MM.1S (cell line): ENCODE data around the gene ARF6.
A peak's percentile ranks its signal among the peaks of the same experiment; 100 is the strongest.
"Not testable (repeated sequence)": the region's sequence is repeated elsewhere in the genome, so short reads cannot be mapped to it uniquely, and the experiment has no call there.

Experiments used
- DNase-seq: peaks from one replicate; pipeline ENCODE4 v3.0.0-alpha.2; 2015
- H2AFZ ChIP-seq: fragments of 300-600 bp; sonication (generic); 2 replicates; pipeline ENCODE4 v1.6.0; 2016; ENCODE audit warnings: antibody characterized with exemption, low read length
- H3F3A ChIP-seq: fragments of 300-600 bp; sonication (generic); 2 replicates; pipeline ENCODE4 v1.6.1; 2016; ENCODE audit warnings: mild to moderate bottlenecking, antibody characterized with exemption, low read length, moderate library complexity, mixed read lengths; ENCODE audit not compliant: insufficient read depth
- H3K27ac ChIP-seq: fragments of 300-600 bp; sonication (generic); 2 replicates; pipeline ENCODE4 v1.5.1; 2016; ENCODE audit warnings: mild to moderate bottlenecking, low read length
- H3K27me3 ChIP-seq: fragments of 300-600 bp; sonication (generic); replicated peaks from 2 replicates; pipeline ENCODE4 v1.6.0; 2016; ENCODE audit warnings: low read length; ENCODE audit not compliant: insufficient read depth
- H3K36me3 ChIP-seq: fragments of 300-600 bp; sonication (generic); replicated peaks from 2 replicates; pipeline ENCODE4 v1.6.1; 2016; ENCODE audit warnings: mild to moderate bottlenecking, low read length, mixed read lengths; ENCODE audit not compliant: insufficient read depth
- H3K4me1 ChIP-seq: fragments of 300-600 bp; sonication (generic); 2 replicates; pipeline ENCODE4 v1.6.1; 2016; ENCODE audit warnings: low read length, mixed read lengths
- H3K4me2 ChIP-seq: fragments of 300-600 bp; sonication (generic); 2 replicates; pipeline ENCODE4 v1.6.0; 2016; ENCODE audit warnings: low read depth, low read length
- H3K4me3 ChIP-seq: fragments of 300-600 bp; sonication (generic); 2 replicates; pipeline ENCODE4 v1.5.1; 2016; ENCODE audit warnings: low read length, mixed read lengths
- H3K79me2 ChIP-seq: fragments of 300-600 bp; sonication (generic); 2 replicates; pipeline ENCODE4 v1.6.1; 2016; ENCODE audit warnings: mixed run types, low read length, mixed read lengths
- H3K9ac ChIP-seq: fragments of 300-600 bp; sonication (generic); 2 replicates; pipeline ENCODE4 v1.6.1; 2016; ENCODE audit warnings: low read length, mixed read lengths
- H3K9me2 ChIP-seq: fragments of 300-600 bp; sonication (generic); replicated peaks from 2 replicates; pipeline ENCODE4 v1.6.1; 2016; ENCODE audit warnings: mild to moderate bottlenecking, low read length, mixed read lengths; ENCODE audit not compliant: insufficient read depth
- H3K9me3 ChIP-seq: fragments of 300-600 bp; sonication (generic); replicated peaks from 2 replicates; pipeline ENCODE4 v1.6.1; 2016; ENCODE audit warnings: mild to moderate bottlenecking, low read length, mixed read lengths; ENCODE audit not compliant: insufficient read depth
- H4K20me1 ChIP-seq: fragments of 300-600 bp; sonication (generic); 2 replicates; pipeline ENCODE4 v1.6.1; 2016; ENCODE audit warnings: mild to moderate bottlenecking, low read length, moderate library complexity, mixed read lengths; ENCODE audit not compliant: insufficient read depth
- CTCF ChIP-seq: fragments of 300-600 bp; sonication (generic); IDR thresholded peaks from 2 replicates; pipeline ENCODE4 v1.5.1; 2016; ENCODE audit warnings: antibody characterized with exemption, low read length, mixed read lengths
- EZH2 ChIP-seq: fragments of 300-600 bp; sonication (generic); optimal IDR thresholded peaks from 2 replicates; pipeline ENCODE3; 2017; ENCODE audit warnings: low read depth, mild to moderate bottlenecking, antibody characterized with exemption, low read length, mixed read lengths
- EZH2phosphoT487 ChIP-seq: fragments of 300-600 bp; sonication (generic); IDR thresholded peaks from 2 replicates; pipeline ENCODE4 v1.6.1; 2018; ENCODE audit warnings: antibody characterized with exemption, low read length

ARF6 gene

GRCh38 chr14:49895480-49895879 is 2.6 kb downstream of the ARF6 start:
- Histone ChIP-seq H3K4me2 (peak overlapping the region; percentile 82), H2AFZ (no peak overlapping the region), H4K20me1 (peaks cover 4% of the 10 kb centered on the region; the same call in 1 of the 2 replicates), H3K79me2 (peaks cover 52% of the 10 kb centered on the region), H3K27me3 (no peaks in the 10 kb centered on the region), H3K4me3 (peak overlapping the region; percentile 90), H3K9me3 (no peaks in the 10 kb centered on the region), H3K27ac (peak overlapping the region; percentile 18; the same call in 1 of the 2 replicates), H3K9me2 (no peaks in the 10 kb centered on the region), H3F3A (peaks cover 3% of the 10 kb centered on the region), H3K9ac (peak overlapping the region; percentile 99; the same call in 1 of the 2 replicates), H3K4me1 (no peaks in the 10 kb centered on the region), H3K36me3 (no peaks in the 10 kb centered on the region; the same call in 1 of the 2 replicates)
- DNase-seq = no peak
- no peak for TF ChIP-seq EZH2phosphoT487
- TF ChIP-seq CTCF = no peak
- TF ChIP-seq EZH2 = no peak

DNA sequence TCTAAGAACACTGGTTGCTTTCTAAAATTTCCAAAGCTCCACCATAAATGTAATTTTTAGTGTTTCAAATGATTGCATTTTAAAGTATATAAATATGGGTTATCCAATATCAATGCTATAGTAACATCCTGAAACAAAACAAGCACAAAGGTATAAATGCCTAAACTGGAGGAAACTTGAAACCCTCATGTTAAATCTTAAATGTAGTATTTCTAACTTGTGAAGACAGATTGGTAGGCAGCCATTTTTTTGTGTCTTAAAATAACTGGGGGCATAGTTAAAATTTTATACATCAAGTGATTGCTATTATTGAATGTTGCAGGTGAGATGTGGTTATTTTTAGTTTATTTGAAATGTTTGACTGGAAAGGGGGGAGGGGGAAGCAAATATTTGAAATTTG is 3.4 kb downstream of the ARF6 start:
- not testable (repeated sequence) for DNase-seq, H3K9me3 ChIP-seq, H2AFZ ChIP-seq, H3K36me3 ChIP-seq, H3K27me3 ChIP-seq, H3K9ac ChIP-seq, H3F3A ChIP-seq, H3K4me1 ChIP-seq, H3K9me2 ChIP-seq, H4K20me1 ChIP-seq
- Histone ChIP-seq H3K79me2 (peaks cover 52% of the 10 kb centered on the region), H3K4me2 (peak overlapping the region; percentile 82; the same call in 1 of the 2 replicates), H3K4me3 (peak overlapping the region; percentile 90; the same call in 1 of the 2 replicates), H3K27ac (peak overlapping the region; percentile 18; the same call in 1 of the 2 replicates)

- Histone ChIP-seq H4K20me1 (peaks cover 4% of the 10 kb centered on the region; the same call in 1 of the 2 replicates), H3K27me3 (no peaks in the 10 kb centered on the region), H3K4me2 (no peak overlapping the region), H2AFZ (no peak overlapping the region), H3K9me2 (no peaks in the 10 kb centered on the region), H3K27ac (no peak overlapping the region), H3K4me3 (no peak overlapping the region), H3K9me3 (no peaks in the 10 kb centered on the region), H3K36me3 (no peaks in the 10 kb centered on the region; the same call in 1 of the 2 replicates), H3K4me1 (no peaks in the 10 kb centered on the region), H3K9ac (no peak overlapping the region), H3F3A (peaks cover 3% of the 10 kb centered on the region), H3K79me2 (peaks cover 52% of the 10 kb centered on the region)
- no peak for TF ChIP-seq EZH2
- no peak for TF ChIP-seq CTCF
- TF ChIP-seq EZH2phosphoT487 = no peak
- no peak for DNase-seq
These were observed 4.1 kb downstream of the ARF6 start for GRCh38 chr14:49896966-49897365.

- Histone ChIP-seq H3K9me2 (no peaks in the 10 kb centered on the region), H3K36me3 (no peaks in the 10 kb centered on the region; the same call in 1 of the 2 replicates), H3K27me3 (no peaks in the 10 kb centered on the region), H3K9ac (no peak overlapping the region), H3K4me1 (no peaks in the 10 kb centered on the region), H3K4me3 (no peak overlapping the region), H3K27ac (no peak overlapping the region), H3F3A (peaks cover 3% of the 10 kb centered on the region), H2AFZ (no peak overlapping the region), H3K4me2 (no peak overlapping the region), H3K79me2 (peaks cover 52% of the 10 kb centered on the region), H4K20me1 (peaks cover 4% of the 10 kb centered on the region; the same call in 1 of the 2 replicates), H3K9me3 (no peaks in the 10 kb centered on the region)
- no peak for DNase-seq
- TF ChIP-seq EZH2 = no peak
These were observed 4.5 kb downstream of the ARF6 start for GRCh38 chr14:49897414-49897813.
